ENCODE data around the gene DMD. TPM values are rescaled to one million over a fixed set of nuclear protein-coding genes. Genes with fewer than 3 reads are reported as not detected.
"Not testable (repeated sequence)": the region's sequence is repeated elsewhere in the genome, so short reads cannot be mapped to it uniquely, and the experiment has no call there.

DMD gene
- polyA plus RNA-seq, 3 donors from 2014 or later: not detected

GRCh38 chrX:31420711-31421151 lies 1790.6 kb downstream of the DMD start:
- Mint-ChIP-seq H3K9me3 (no peaks in the 10 kb centered on the region), H3K36me3 (no peaks in the 10 kb centered on the region), H3K4me1 (no peaks in the 10 kb centered on the region), H3K27me3 (ENCODE audit: low read depth in 3 of 3) (no peaks in the 10 kb centered on the region), H3K27ac (no peak overlapping the region), H3K4me3 (no peak overlapping the region)
- DNase-seq: no peak

DNA sequence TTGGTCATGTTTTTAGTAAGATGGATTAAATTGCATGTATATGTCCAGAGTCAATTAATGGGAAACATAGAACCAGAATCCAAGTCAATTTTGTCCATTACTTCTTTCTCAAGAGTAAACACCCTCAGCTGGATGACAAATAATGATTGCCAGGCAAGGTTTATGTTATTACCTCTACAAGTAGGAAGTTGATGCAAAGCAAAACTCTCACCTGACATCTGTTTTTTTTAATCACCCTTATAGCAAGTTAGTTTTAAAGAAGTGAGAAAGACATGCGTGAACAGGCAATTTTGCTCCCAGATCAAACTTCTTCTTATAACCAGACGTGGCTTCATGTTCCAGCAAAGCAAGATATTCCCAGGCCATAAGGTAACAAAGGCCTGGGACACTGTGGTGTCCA lies 1791.0 kb downstream of the DMD start:
- Mint-ChIP-seq H3K4me3 (no peak overlapping the region), H3K36me3 (no peaks in the 10 kb centered on the region), H3K27ac (no peak overlapping the region), H3K27me3 (ENCODE audit: low read depth in 3 of 3) (no peaks in the 10 kb centered on the region), H3K4me1 (no peaks in the 10 kb centered on the region), H3K9me3 (peaks cover 0 to 2% (median 0%) of the 10 kb centered on the region in 6 donors)
- no peak for DNase-seq

- H3K4me1 Mint-ChIP-seq: no peaks in the 10 kb centered on the region
- peaks cover 0 to 2% (median 0%) of the 10 kb centered on the region in 3 donors for H3K27me3 Mint-ChIP-seq (ENCODE audit: low read depth in 3 of 3)
- peaks cover 0 to 6% (median under 1%) of the 10 kb centered on the region in 6 donors for H3K9me3 Mint-ChIP-seq
- no peak overlapping the region for H3K4me3 Mint-ChIP-seq
- H3K36me3 Mint-ChIP-seq: no peaks in the 10 kb centered on the region
- DNase-seq: no peak
- H3K27ac Mint-ChIP-seq: no peak overlapping the region
These were observed 1814.2 kb downstream of the DMD start for GRCh38 chrX:31397119-31397518.

- peaks cover 0 to 2% (median 0%) of the 10 kb centered on the region in 3 donors for H3K27me3 Mint-ChIP-seq (ENCODE audit: low read depth in 3 of 3)
- no peak overlapping the region for H3K4me3 Mint-ChIP-seq
- H3K9me3 Mint-ChIP-seq: peaks cover 0 to 4% (median 0%) of the 10 kb centered on the region in 6 donors
- H3K27ac Mint-ChIP-seq: no peak overlapping the region
- H3K4me1 Mint-ChIP-seq: no peaks in the 10 kb centered on the region
- no peaks in the 10 kb centered on the region for H3K36me3 Mint-ChIP-seq
- DNase-seq: no peak
These were observed 1818.8 kb downstream of the DMD start for GRCh38 chrX:31392513-31392912.

DNA sequence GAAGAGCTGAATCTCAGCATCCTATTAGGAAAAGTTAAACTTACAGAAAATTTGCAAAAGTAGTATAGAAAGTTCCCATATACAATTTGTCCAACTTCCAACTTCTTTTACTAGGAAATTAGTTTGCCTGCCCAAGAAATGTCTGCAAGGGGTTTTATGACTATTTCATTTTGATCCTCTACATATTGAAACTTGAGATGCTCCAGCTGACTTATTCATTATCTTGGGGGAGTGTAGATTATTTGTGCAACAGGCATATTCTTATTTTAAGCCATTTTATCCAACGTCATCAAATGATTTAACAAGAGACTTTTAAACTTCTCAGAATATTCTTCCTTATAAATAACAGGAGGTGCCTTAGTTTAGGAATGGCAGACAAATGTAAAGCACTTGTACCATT lies 1822.4 kb downstream of the DMD start:
- Mint-ChIP-seq H3K4me1 (no peaks in the 10 kb centered on the region), H3K27me3 (ENCODE audit: low read depth in 3 of 3) (no peaks in the 10 kb centered on the region), H3K4me3 (no peak overlapping the region), H3K27ac (no peak overlapping the region), H3K9me3 (peaks cover 0 to 11% (median 0%) of the 10 kb centered on the region in 6 donors), H3K36me3 (no peaks in the 10 kb centered on the region)
- no peak for DNase-seq

DNA sequence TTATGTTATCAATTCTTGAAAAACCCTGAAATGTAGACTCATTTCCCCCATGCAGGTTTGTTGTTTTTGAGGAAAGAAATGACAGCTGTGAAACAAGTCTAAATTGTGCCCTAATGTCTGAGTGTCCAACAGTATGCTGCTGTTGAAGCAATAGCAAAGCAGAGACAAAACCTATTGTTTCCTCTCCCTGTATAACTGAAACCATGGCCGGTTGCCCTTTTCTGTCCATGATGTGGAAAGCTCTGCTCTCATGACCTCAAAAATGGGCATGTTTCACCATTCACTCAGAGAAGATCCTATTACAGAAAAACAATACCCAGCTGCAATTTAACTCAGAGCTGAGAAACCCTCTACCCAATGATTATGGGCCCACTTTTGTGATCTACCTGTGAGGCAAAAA lies 1826.9 kb downstream of the DMD start:
- Mint-ChIP-seq H3K4me1 (no peaks in the 10 kb centered on the region), H3K4me3 (no peak overlapping the region), H3K9me3 (peaks cover 0 to 11% (median 0%) of the 10 kb centered on the region in 6 donors), H3K36me3 (no peaks in the 10 kb centered on the region), H3K27ac (no peak overlapping the region), H3K27me3 (ENCODE audit: low read depth in 3 of 3) (peaks cover 0 to 2% (median 0%) of the 10 kb centered on the region in 3 donors)
- DNase-seq: no peak

DNA sequence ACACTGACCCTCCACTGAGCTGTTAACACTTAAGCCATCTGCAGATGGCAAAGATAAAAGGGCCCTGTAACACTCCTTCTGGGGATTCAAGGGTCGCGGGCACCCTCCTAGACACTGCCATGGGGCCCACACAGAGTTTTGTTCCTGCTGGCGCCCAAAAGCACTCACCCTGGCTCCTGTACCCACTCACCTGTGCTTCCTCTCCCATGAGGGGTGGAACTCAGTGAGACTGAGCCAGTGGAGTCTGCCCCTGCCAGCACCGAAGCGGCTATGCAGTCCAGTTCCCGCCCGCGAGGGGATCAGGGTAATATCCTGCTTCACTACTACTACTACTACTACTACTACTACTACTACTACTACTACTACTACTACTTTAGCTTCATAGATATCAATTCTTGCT lies 1827.4 kb downstream of the DMD start:
- Mint-ChIP-seq H3K4me1 (no peaks in the 10 kb centered on the region), H3K36me3 (no peaks in the 10 kb centered on the region), H3K4me3 (no peak overlapping the region), H3K27me3 (ENCODE audit: low read depth in 3 of 3) (peaks cover 0 to 2% (median 2%) of the 10 kb centered on the region in 3 donors), H3K27ac (no peak overlapping the region), H3K9me3 (peaks cover 0 to 11% (median 0%) of the 10 kb centered on the region in 6 donors)
- no peak for DNase-seq

DNA sequence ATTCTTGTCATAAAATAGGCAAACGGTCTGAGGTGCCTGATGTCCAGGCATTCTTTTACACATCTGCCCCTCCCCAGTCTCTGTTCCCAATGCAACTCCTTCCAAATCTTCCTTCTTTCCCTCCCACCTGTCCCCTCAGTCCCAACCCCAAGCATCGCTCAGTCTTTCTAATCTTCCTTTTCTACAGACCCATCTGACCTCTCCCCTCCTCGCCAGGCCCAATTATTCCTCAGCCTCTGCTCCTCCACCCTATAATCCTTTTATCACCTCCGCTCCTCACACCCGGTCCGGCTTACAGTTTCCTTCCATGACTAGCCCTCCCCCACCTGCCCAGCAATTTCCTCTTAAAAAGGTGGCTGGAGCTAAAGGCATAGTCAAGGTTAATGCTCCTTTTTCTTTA lies 1832.4 kb downstream of the DMD start:
- not testable (repeated sequence) for H3K4me1 Mint-ChIP-seq; H3K27ac Mint-ChIP-seq; H3K4me3 Mint-ChIP-seq; DNase-seq; H3K36me3 Mint-ChIP-seq; H3K9me3 Mint-ChIP-seq; H3K27me3 Mint-ChIP-seq (ENCODE audit: low read depth in 3 of 3)

DNA sequence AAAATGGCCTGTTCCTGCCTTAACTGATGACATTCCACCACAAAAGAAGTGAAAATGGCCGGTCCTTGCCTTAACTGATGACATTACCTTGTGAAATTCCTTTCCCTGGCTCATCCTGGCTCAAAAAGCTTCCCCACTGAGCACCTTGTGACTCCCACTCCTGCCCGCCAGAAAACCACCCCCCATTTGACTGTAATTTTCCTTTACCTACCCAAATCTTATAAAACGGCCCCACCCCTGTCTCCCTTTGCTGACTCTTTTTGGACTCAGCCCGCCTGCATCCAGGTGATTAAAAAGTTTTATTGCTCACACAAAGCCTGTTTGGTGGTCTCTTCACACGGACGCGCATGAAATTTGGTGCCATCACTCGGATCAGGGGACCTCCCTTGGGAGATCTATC lies 1833.5 kb downstream of the DMD start:
- not testable (repeated sequence) for H3K27me3 Mint-ChIP-seq (ENCODE audit: low read depth in 3 of 3); H3K36me3 Mint-ChIP-seq; H3K27ac Mint-ChIP-seq; H3K4me3 Mint-ChIP-seq; DNase-seq; H3K9me3 Mint-ChIP-seq; H3K4me1 Mint-ChIP-seq

DNA sequence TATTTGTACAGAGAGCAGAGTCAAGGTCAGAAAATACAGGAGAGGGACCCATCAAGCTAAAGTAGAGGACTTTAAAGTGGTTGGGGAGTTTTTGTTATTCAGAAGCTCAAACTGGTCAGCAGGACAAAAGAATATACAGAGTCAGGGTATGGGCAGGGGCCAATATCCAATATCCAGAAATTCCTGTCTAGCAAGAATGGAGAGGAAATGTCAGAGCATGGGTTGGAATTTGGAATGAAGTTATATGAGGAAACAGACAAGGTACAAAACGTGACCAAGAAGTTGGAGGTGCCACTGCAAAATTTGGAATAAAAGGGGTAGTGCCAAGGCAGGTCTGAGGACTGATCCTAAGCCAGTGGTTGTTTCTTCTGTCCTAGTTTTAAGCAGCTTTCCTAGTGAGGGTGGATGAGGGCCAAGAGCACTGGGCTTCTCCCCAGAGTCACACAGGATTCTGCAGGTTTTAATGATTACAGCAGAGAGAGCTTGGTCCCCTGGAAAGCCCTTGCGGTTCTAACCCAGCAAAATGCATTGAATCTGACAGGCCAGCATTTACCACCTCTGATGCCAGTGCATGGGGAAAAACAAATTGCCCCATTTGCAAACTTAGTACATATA lies 1834.8 kb downstream of the DMD start:
- Mint-ChIP-seq H3K4me3 (no peak overlapping the region), H3K9me3 (peaks cover 0 to 8% (median 0%) of the 10 kb centered on the region in 6 donors), H3K36me3 (no peaks in the 10 kb centered on the region), H3K27me3 (ENCODE audit: low read depth in 3 of 3) (peaks cover 2 to 5% (median 4%) of the 10 kb centered on the region in 3 donors), H3K27ac (no peak overlapping the region), H3K4me1 (no peaks in the 10 kb centered on the region)
- DNase-seq: no peak

- no peak for DNase-seq
- no peak overlapping the region for H3K27ac Mint-ChIP-seq
- no peaks in the 10 kb centered on the region for H3K4me1 Mint-ChIP-seq
- peaks cover 2 to 5% (median 2%) of the 10 kb centered on the region in 3 donors for H3K27me3 Mint-ChIP-seq (ENCODE audit: low read depth in 3 of 3)
- H3K36me3 Mint-ChIP-seq: no peaks in the 10 kb centered on the region
- peaks cover 0 to 11% (median under 1%) of the 10 kb centered on the region in 6 donors for H3K9me3 Mint-ChIP-seq
- H3K4me3 Mint-ChIP-seq: no peak overlapping the region
These were observed 1836.6 kb downstream of the DMD start for GRCh38 chrX:31374786-31375185.

- no peak for DNase-seq
- peaks cover 0 to 8% (median 0%) of the 10 kb centered on the region in 6 donors for H3K9me3 Mint-ChIP-seq
- no peak overlapping the region for H3K27ac Mint-ChIP-seq
- H3K4me3 Mint-ChIP-seq: no peak overlapping the region
- H3K36me3 Mint-ChIP-seq: no peaks in the 10 kb centered on the region
- peaks cover 2 to 3% (median 3%) of the 10 kb centered on the region in 3 donors for H3K27me3 Mint-ChIP-seq (ENCODE audit: low read depth in 3 of 3)
- no peaks in the 10 kb centered on the region for H3K4me1 Mint-ChIP-seq
These were observed 1839.4 kb downstream of the DMD start for GRCh38 chrX:31371956-31372355.

- DNase-seq: no peak
- no peak overlapping the region for H3K27ac Mint-ChIP-seq
- no peak overlapping the region for H3K4me3 Mint-ChIP-seq
- H3K9me3 Mint-ChIP-seq: peaks cover 0 to 5% (median 0%) of the 10 kb centered on the region in 6 donors
- no peaks in the 10 kb centered on the region for H3K36me3 Mint-ChIP-seq
- no peaks in the 10 kb centered on the region for H3K4me1 Mint-ChIP-seq
- H3K27me3 Mint-ChIP-seq (ENCODE audit: low read depth in 3 of 3): peaks cover 1 to 11% (median 6%) of the 10 kb centered on the region in 3 donors
These were observed 1843.5 kb downstream of the DMD start for GRCh38 chrX:31367816-31368215.

GRCh38 chrX:31366041-31366440 lies 1845.3 kb downstream of the DMD start:
- no peaks in the 10 kb centered on the region for H3K4me1 Mint-ChIP-seq
- H3K4me3 Mint-ChIP-seq: no peak overlapping the region
- H3K9me3 Mint-ChIP-seq: peaks cover 0 to 5% (median 0%) of the 10 kb centered on the region in 6 donors
- no peaks in the 10 kb centered on the region for H3K36me3 Mint-ChIP-seq
- peaks cover 1 to 14% (median 3%) of the 10 kb centered on the region in 3 donors for H3K27me3 Mint-ChIP-seq (ENCODE audit: low read depth in 3 of 3)
- no peak for DNase-seq
- H3K27ac Mint-ChIP-seq: no peak overlapping the region

Data from immature natural killer cell (primary cell).